Mammary epithelial cell (primary cell): ENCODE measurements around the gene TRABD2B.

ENCODE experiments used
- EZH2 ChIP-seq: IDR thresholded peaks from 2 replicates; pipeline ENCODE4 v1.6.1; 2012; ENCODE audit warnings: low read length, inconsistent platforms, borderline replicate concordance
- TF ChIP-seq, protein P1 (sequence below), 2 donors: IDR thresholded peaks in 1 of 2; conservative IDR thresholded peaks in 1 of 2; 2 replicates each; pipeline ENCODE4 v1.5.1; 2011 to 2012; ENCODE audit warnings: inconsistent platforms in 2 of 2, low read length in 2 of 2, mild to moderate bottlenecking in 2 of 2, control low read depth in 1 of 2, low read depth in 1 of 2; ENCODE audit not compliant: insufficient read depth in 1 of 2; ENCODE audit errors: extremely low read depth in 1 of 2

DNA sequence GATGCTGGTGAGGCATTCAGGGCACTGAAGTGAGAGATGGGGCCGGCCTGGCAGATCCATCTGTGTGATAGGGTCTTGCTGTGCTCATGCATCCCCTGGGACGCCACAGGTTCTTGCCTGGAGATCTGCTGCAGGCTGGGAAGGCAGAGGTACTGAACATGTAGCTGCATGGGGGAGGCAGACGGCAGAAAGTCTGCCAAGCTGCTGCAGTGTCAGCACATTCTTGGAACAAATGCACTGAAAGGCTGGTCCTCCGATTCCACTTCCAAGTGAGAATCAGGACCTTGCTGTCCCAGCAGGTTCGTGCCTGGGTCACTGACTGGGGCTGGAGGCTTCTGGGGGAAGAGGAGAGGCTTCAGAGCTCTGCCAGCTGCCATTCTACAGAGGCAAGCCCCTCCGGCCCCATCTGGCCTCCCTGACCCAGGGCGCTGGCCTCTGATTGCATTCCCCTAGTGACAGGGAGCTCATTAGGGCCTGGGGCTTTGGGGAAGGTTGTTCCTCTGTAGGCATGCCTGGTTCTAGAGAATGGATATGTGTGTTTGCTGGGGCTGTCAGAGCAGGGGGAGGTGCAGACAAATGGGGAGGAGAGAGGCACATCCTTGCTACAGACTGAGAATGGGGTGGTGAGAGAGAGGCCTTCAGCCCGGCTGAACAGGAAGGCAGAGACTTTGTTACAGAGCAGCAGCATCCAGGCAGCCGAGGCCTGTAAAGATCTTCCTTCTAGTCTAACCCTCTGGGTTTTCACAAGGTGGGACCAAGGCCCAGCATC lies 174.0 kb downstream of the TRABD2B start:
- TF ChIP-seq, protein P1, sequence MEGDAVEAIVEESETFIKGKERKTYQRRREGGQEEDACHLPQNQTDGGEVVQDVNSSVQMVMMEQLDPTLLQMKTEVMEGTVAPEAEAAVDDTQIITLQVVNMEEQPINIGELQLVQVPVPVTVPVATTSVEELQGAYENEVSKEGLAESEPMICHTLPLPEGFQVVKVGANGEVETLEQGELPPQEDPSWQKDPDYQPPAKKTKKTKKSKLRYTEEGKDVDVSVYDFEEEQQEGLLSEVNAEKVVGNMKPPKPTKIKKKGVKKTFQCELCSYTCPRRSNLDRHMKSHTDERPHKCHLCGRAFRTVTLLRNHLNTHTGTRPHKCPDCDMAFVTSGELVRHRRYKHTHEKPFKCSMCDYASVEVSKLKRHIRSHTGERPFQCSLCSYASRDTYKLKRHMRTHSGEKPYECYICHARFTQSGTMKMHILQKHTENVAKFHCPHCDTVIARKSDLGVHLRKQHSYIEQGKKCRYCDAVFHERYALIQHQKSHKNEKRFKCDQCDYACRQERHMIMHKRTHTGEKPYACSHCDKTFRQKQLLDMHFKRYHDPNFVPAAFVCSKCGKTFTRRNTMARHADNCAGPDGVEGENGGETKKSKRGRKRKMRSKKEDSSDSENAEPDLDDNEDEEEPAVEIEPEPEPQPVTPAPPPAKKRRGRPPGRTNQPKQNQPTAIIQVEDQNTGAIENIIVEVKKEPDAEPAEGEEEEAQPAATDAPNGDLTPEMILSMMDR (conservative IDR thresholded peaks at IDR 0.05 in 1 of 2, IDR thresholded peaks at IDR 0.05 in 1 of 2; ENCODE audit: extremely low read depth in 1 of 2, insufficient read depth in 1 of 2, low read depth in 1 of 2, low read length in 2 of 2), result no peak
- no peak for TF ChIP-seq EZH2
